ENCODE measurements around the gene NECAB2. TPM values are rescaled to one million over a fixed set of nuclear protein-coding genes. Genes with fewer than 3 reads are reported as not detected.

NECAB2 gene
- total and polyA plus RNA-seq, 2 of the 8 experiments (the other 6 are each of a cell fraction or from before 2014, with no cell fraction given): 3.6 to 4.2 TPM

DNA sequence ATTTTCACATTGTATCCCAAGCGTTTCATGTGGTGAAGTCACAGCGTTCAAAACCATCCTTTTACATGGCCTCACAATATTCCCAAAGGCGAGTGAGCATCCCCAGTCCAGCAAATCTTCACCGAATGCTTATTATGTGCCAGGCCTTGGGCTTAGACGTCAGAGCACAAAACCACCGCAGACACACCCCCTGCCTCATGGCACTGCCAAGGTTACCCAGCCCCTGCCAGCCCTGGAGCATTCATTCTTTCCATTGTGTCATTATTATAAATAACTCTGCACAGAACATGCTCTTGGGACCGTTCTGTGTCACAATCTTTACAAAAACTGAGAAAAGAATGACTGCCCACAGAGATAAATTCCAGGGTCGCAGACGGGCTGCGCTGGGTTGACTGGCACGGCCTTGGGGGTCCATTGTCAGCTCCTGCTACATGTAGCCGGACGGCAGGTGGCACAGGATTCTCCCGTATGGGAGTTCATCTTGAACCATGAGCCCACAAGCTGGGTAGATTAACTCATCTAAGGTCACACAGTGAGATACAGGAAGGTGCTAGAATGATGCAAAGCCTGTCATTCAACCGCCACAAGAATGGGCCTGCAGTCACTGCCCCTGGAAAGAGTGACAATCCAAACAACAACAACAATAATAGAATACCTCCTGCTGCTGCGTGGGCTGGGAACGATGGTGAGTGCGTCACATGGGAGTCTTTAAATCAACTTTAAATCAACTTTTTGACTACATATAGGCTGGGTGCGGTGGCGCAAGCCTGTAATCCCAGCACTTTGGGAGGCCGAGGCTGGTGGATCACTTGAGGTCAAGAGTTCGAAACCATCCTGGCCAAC, 4.5 kb upstream of the NECAB2 start:
- no peak overlapping the region for H2BK5ac ChIP-seq (ENCODE audit: low read depth, low read length)
- H3K23me2 ChIP-seq (ENCODE audit: low read depth, low read length): peaks cover 6% of the 10 kb centered on the region; the same call in 1 of the 2 replicates
- H3K18ac ChIP-seq (ENCODE audit: extremely low read depth, low read length): no peak overlapping the region
- H2AFZ ChIP-seq (ENCODE audit: low read length): no peak overlapping the region
- no peak overlapping the region for H3K4ac ChIP-seq (replicated peaks; ENCODE audit: insufficient read length, low read depth, low read length)
- H4K20me1 ChIP-seq (replicated peaks in 1 of 2; ENCODE audit: control insufficient read depth in 1 of 2, insufficient read depth in 2 of 2, low read length in 2 of 2): peaks cover 0 to 3% of the 10 kb centered on the region in 2 experiments
- FAIRE-seq (no peak), DNase-seq (ENCODE audit: low read depth in 1 of 2, low spot score in 2 of 2) (no peak)
- H3K27ac ChIP-seq (ENCODE audit: low read depth, low read length): no peak overlapping the region
- no peak overlapping the region for H3K56ac ChIP-seq (replicated peaks; ENCODE audit: insufficient read length, low read depth, low read length)
- H3K14ac ChIP-seq (ENCODE audit: insufficient read length): no peak overlapping the region
- no peak overlapping the region for H4K8ac ChIP-seq (ENCODE audit: extremely low read depth, insufficient read depth, low read length)
- no peaks in the 10 kb centered on the region for H3K27me3 ChIP-seq (replicated peaks in 1 of 4; ENCODE audit: control insufficient read depth in 3 of 4, extremely low read depth in 1 of 4, insufficient read depth in 3 of 4, low read length in 3 of 4)
- H3K79me2 ChIP-seq (ENCODE audit: control insufficient read depth in 1 of 2, insufficient read depth in 2 of 2, low read length in 2 of 2): no peaks in the 10 kb centered on the region
- ChIA-PET CTCF (ENCODE audit: partially characterized antibody) (interaction anchor here (0.6 to 16.0 kb wide), 7 partner anchors 8 to 149 kb away, joined by 3 to 366 read pairs (median 8); partner anchors contain the start of gene SLC38A8), POLR2A (ENCODE audit: partially characterized antibody) (no interaction called here)
- no peak overlapping the region for H3K9ac ChIP-seq (replicated peaks in 1 of 4; ENCODE audit: extremely low read depth in 1 of 4, low read depth in 3 of 4, low read length in 3 of 4)
- H3K9me3 ChIP-seq (ENCODE audit: insufficient read depth in 2 of 2, low read depth in 1 of 2, low read length in 1 of 2): no peaks in the 10 kb centered on the region
- no peak overlapping the region for H3K4me3 ChIP-seq (ENCODE audit: extremely low read depth in 1 of 4, insufficient read depth in 2 of 4, low read depth in 3 of 4, low read length in 4 of 4)
- H4K5ac ChIP-seq (ENCODE audit: insufficient read length, low read depth, low read length): no peak overlapping the region
- no peak overlapping the region for H2BK15ac ChIP-seq (ENCODE audit: low read length)
- no peak overlapping the region for H2BK12ac ChIP-seq (ENCODE audit: low read depth, low read length)
- H3K4me2 ChIP-seq (ENCODE audit: insufficient read depth in 1 of 2, low read depth in 2 of 2, low read length in 2 of 2): no peak overlapping the region
- 90% methylated on average over 22 of the region's 22 CpGs; no CpG with 5 or more reads in 1 of the 2 experiments for WGBS, 2 experiments (ENCODE audit: extremely low coverage in 1 of 2, insufficient coverage in 1 of 2, insufficient read length in 1 of 2, insufficient replicate concordance in 2 of 2, low coverage in 1 of 2, low lambda C conversion rate in 2 of 2, missing lambda C conversion rate in 1 of 2)
- no peaks in the 10 kb centered on the region; a peak in 1 of 7 replicates for H3K4me1 ChIP-seq (replicated peaks in 1 of 4; ENCODE audit: control insufficient read depth in 3 of 4, insufficient read depth in 4 of 4, low read length in 3 of 4)
- no peak overlapping the region for H3K23ac ChIP-seq (ENCODE audit: insufficient read length)
- no peak for TF ChIP-seq FOSL1 (IDR thresholded peaks at IDR 0.05; ENCODE audit: insufficient read depth, low read depth, low read length)
- no peak for TF ChIP-seq TAF1 (IDR thresholded peaks at IDR 0.05; ENCODE audit: low read depth, low read length)
- TF ChIP-seq CTBP2 (IDR thresholded peaks at IDR 0.05; ENCODE audit: borderline replicate concordance, insufficient read depth, insufficient read length, low read length): no peak
- TF ChIP-seq, protein P1, sequence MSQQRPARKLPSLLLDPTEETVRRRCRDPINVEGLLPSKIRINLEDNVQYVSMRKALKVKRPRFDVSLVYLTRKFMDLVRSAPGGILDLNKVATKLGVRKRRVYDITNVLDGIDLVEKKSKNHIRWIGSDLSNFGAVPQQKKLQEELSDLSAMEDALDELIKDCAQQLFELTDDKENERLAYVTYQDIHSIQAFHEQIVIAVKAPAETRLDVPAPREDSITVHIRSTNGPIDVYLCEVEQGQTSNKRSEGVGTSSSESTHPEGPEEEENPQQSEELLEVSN (IDR thresholded peaks at IDR 0.05): no peak
- no peak for TF ChIP-seq POLR2AphosphoS5 (IDR thresholded peaks at IDR 0.05; ENCODE audit: low read depth, low read length)
- TF ChIP-seq CEBPB (IDR thresholded peaks at IDR 0.05; ENCODE audit: low read depth, low read length): no peak
- no peak for TF ChIP-seq SRF (IDR thresholded peaks at IDR 0.05; ENCODE audit: low read depth, low read length)
- TF ChIP-seq SP4 (IDR thresholded peaks at IDR 0.05; ENCODE audit: low read length): no peak
- no peak for TF ChIP-seq BACH1 (IDR thresholded peaks at IDR 0.05; ENCODE audit: low read length)
- TF ChIP-seq, protein P2, sequence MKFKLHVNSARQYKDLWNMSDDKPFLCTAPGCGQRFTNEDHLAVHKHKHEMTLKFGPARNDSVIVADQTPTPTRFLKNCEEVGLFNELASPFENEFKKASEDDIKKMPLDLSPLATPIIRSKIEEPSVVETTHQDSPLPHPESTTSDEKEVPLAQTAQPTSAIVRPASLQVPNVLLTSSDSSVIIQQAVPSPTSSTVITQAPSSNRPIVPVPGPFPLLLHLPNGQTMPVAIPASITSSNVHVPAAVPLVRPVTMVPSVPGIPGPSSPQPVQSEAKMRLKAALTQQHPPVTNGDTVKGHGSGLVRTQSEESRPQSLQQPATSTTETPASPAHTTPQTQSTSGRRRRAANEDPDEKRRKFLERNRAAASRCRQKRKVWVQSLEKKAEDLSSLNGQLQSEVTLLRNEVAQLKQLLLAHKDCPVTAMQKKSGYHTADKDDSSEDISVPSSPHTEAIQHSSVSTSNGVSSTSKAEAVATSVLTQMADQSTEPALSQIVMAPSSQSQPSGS (IDR thresholded peaks at IDR 0.05; ENCODE audit: low read length): no peak
- H3K79me1 ChIP-seq (ENCODE audit: low read depth, low read length): no peaks in the 10 kb centered on the region
- no peaks in the 10 kb centered on the region for H3K36me3 ChIP-seq (ENCODE audit: control insufficient read depth in 2 of 4, insufficient read depth in 4 of 4, low read length in 3 of 4)
- H2AK5ac ChIP-seq (ENCODE audit: low read depth, low read length): no peak overlapping the region
- H2BK120ac ChIP-seq (replicated peaks; ENCODE audit: low read depth, low read length): no peak overlapping the region
- H2BK20ac ChIP-seq (ENCODE audit: low read length): no peak overlapping the region
- H4K91ac ChIP-seq (replicated peaks; ENCODE audit: insufficient read length, low read length): no peak overlapping the region
